HepG2 (cell line): ENCODE data around the gene DUSP23. TPM values are rescaled to one million over a fixed set of nuclear protein-coding genes. Genes with fewer than 3 reads are reported as not detected.

ENCODE experiments used
- ATAC-seq: fragments of 200-7000 bp; cut with Tn5 transposase; 3 replicates; pipeline ENCODE4 v1.9.1; 2020; ENCODE audit warnings: mild to moderate bottlenecking, moderate library complexity
- BruUV-seq: library from RNA; stranded (reverse); fragments of 400-500 nt; replicated peaks from 2 replicates; lab custom pipeline; 2021; lab: Mats Ljungman, UMichigan
- CTCF ChIA-PET: fragments of 300-600 bp; formaldehyde crosslinking; extraction: SDS; loops from one replicate; lab custom pipeline; 2021; ENCODE audit warnings: low total read pairs, inconsistent platforms, low intra/inter-chr PET ratio; lab: Yijun Ruan, JAX
- POLR2A ChIA-PET: fragments of 350-600 bp; sonication (Branson Sonifier 250); formaldehyde crosslinking; loops from one replicate; lab custom pipeline; 2020; ENCODE audit warnings: antibody characterized with exemption, inconsistent platforms; lab: Yijun Ruan, JAX
- DNase-seq: peaks from one replicate; pipeline ENCODE4 v3.0.0-alpha.2; 2015; ENCODE audit warnings: low spot score
- FAIRE-seq: peaks from 3 replicates; lab custom pipeline; 2011; peaks lifted over from hg19 to GRCh38; lab: Jason Lieb, UNC
- H2AFZ ChIP-seq: one replicate; pipeline ENCODE4 v1.6.1; 2011; ENCODE audit warnings: low read length, inconsistent platforms
- H3K27ac ChIP-seq: fragments of 300-600 bp; 3 replicates; pipeline ENCODE4 v1.8.0; 2011; ENCODE audit warnings: mixed run types, mild to moderate bottlenecking, mixed read lengths, low read length, inconsistent platforms; ENCODE audit not compliant: insufficient read depth; ENCODE audit errors: extremely low read length
- H3K27me3 ChIP-seq, 2 experiments: fragments of 200-600 bp in 1 of 2; 2 replicates in 1 of 2; 3 replicates in 1 of 2; pipeline versions ENCODE4 v1.6.0 to v1.8.0; 2011; ENCODE audit warnings: low read length in 2 of 2, mild to moderate bottlenecking in 2 of 2, moderate library complexity in 2 of 2, inconsistent platforms in 1 of 2; ENCODE audit not compliant: insufficient read depth in 2 of 2, control insufficient read depth in 1 of 2
- H3K36me3 ChIP-seq, 2 experiments: fragments of 200-600 bp in 1 of 2; replicated peaks in 1 of 2; 2 replicates in 1 of 2; 3 replicates in 1 of 2; pipeline versions ENCODE4 v1.5.1 to v1.8.0; 2011; ENCODE audit warnings: low read length in 2 of 2, inconsistent platforms in 1 of 2; ENCODE audit not compliant: insufficient read depth in 2 of 2, control insufficient read depth in 1 of 2
- H3K4me1 ChIP-seq: 2 replicates; pipeline ENCODE4 v1.5.1; 2012; ENCODE audit warnings: low read length, inconsistent platforms; ENCODE audit not compliant: insufficient read depth
- H3K4me2 ChIP-seq: 2 replicates; pipeline ENCODE4 v1.6.0; 2011; ENCODE audit warnings: low read depth, low read length, inconsistent platforms
- H3K4me3 ChIP-seq, 3 experiments: fragments of 200-600 bp in 1 of 3; sonication (generic), shearing (Covaris generic) in 1 of 3; replicated peaks in 1 of 3; 2 replicates each; pipeline ENCODE4 v1.5.1; 2011 to 2016; ENCODE audit warnings: low read length in 3 of 3, inconsistent platforms in 2 of 3, low read depth in 2 of 3, mild to moderate bottlenecking in 2 of 3, control low read depth in 1 of 3, mixed read lengths in 1 of 3; ENCODE audit not compliant: insufficient read depth in 1 of 3
- H3K79me2 ChIP-seq: one replicate; pipeline ENCODE4 v1.6.1; 2011; ENCODE audit warnings: low read length, inconsistent platforms; ENCODE audit not compliant: insufficient read depth
- H3K9ac ChIP-seq: 2 replicates; pipeline ENCODE4 v1.6.0; 2011; ENCODE audit warnings: mild to moderate bottlenecking, low read depth, low read length, inconsistent platforms; ENCODE audit not compliant: insufficient read depth
- H3K9me3 ChIP-seq: 2 replicates; pipeline ENCODE4 v1.5.1; 2012; ENCODE audit warnings: mild to moderate bottlenecking, low read length
- H4K20me1 ChIP-seq: 2 replicates; pipeline ENCODE4 v1.6.0; 2011; ENCODE audit warnings: inconsistent platforms, mild to moderate bottlenecking, low read length, moderate library complexity; ENCODE audit not compliant: insufficient read depth
- ARNT2 ChIP-seq: sonication (generic); formaldehyde crosslinking; IDR thresholded peaks from 2 replicates; pipeline ENCODE4 v1.8.0; 2022; ENCODE audit warnings: mild to moderate bottlenecking, low read depth, missing genetic modification reagents, moderate library complexity
- DR1 ChIP-seq: sonication (generic); formaldehyde crosslinking; IDR thresholded peaks from 2 replicates; pipeline ENCODE4 v1.8.0; 2021; ENCODE audit warnings: mild to moderate bottlenecking, missing genetic modification reagents, inconsistent platforms
- EHMT2 ChIP-seq: fragments of 200-600 bp; sonication (generic); IDR thresholded peaks from 2 replicates; pipeline ENCODE4 v1.7.0; 2017; ENCODE audit warnings: antibody characterized with exemption, low read depth, low read length, borderline replicate concordance
- FLYWCH1 ChIP-seq: sonication (generic); formaldehyde crosslinking; IDR thresholded peaks from 2 replicates; pipeline ENCODE4 v1.8.1; 2023; ENCODE audit warnings: mild to moderate bottlenecking, missing genetic modification reagents
- MAFK ChIP-seq, 2 experiments: IDR thresholded peaks in 1 of 2; conservative IDR thresholded peaks in 1 of 2; 2 replicates each; pipeline ENCODE4 v1.6.1; 2011; ENCODE audit warnings: improper control_type of control experiment in 2 of 2, low read length in 2 of 2
- MEIS2 ChIP-seq: sonication (generic); formaldehyde crosslinking; IDR thresholded peaks from 2 replicates; pipeline ENCODE4 v1.9.0; 2021; ENCODE audit warnings: mild to moderate bottlenecking, missing genetic modification reagents
- MLXIP ChIP-seq: sonication (generic); formaldehyde crosslinking; IDR thresholded peaks from 2 replicates; pipeline ENCODE4 v1.9.0; 2021; ENCODE audit warnings: missing genetic modification reagents, borderline replicate concordance
- MTF1 ChIP-seq: sonication (generic); formaldehyde crosslinking; IDR thresholded peaks from 2 replicates; pipeline ENCODE4 v1.5.0; 2020; ENCODE audit warnings: missing genetic modification reagents
- NBN ChIP-seq: fragments of 450-650 bp; conservative IDR thresholded peaks from 2 replicates; pipeline ENCODE4 v1.6.1; 2017
- RBFOX2 ChIP-seq: fragments of 200-400 bp; formaldehyde crosslinking; IDR thresholded peaks from 2 replicates; pipeline ENCODE4 v1.6.1; 2017; ENCODE audit warnings: low read depth, mild to moderate bottlenecking, low read length
- REST ChIP-seq, 2 experiments: IDR thresholded peaks; 2 replicates each; pipeline ENCODE4 v1.6.1; 2011 to 2012; ENCODE audit warnings: low read length in 2 of 2, borderline replicate concordance in 1 of 2, low read depth in 1 of 2, mild to moderate bottlenecking in 1 of 2, moderate library complexity in 1 of 2
- SALL2 ChIP-seq: sonication (generic); formaldehyde crosslinking; IDR thresholded peaks from 2 replicates; pipeline ENCODE4 v1.8.1; 2023; ENCODE audit warnings: mild to moderate bottlenecking, missing genetic modification reagents, inconsistent platforms
- SP1 ChIP-seq, 2 experiments: fragments of 450-650 bp in 1 of 2; sonication (generic) in 1 of 2; formaldehyde crosslinking in 1 of 2; IDR thresholded peaks; 2 replicates each; pipeline versions ENCODE4 v1.4.0 to v1.6.1; 2016 to 2020; ENCODE audit warnings: missing genetic modification reagents in 1 of 2
- STAT5B ChIP-seq: sonication (generic); formaldehyde crosslinking; IDR thresholded peaks from 2 replicates; pipeline ENCODE4 v1.4.0; 2020; ENCODE audit warnings: missing genetic modification reagents
- ZBTB7B ChIP-seq: sonication (generic); formaldehyde crosslinking; IDR thresholded peaks from 2 replicates; pipeline ENCODE4 v1.4.0; 2020; ENCODE audit warnings: missing genetic modification reagents
- ZNF367 ChIP-seq: sonication (generic); formaldehyde crosslinking; IDR thresholded peaks from 2 replicates; pipeline ENCODE4 v1.4.0; 2020; ENCODE audit warnings: missing genetic modification reagents, borderline replicate concordance
- ZSCAN25 ChIP-seq: sonication (generic); formaldehyde crosslinking; IDR thresholded peaks from 2 replicates; pipeline ENCODE4 v1.8.0; 2022; ENCODE audit warnings: mild to moderate bottlenecking, missing genetic modification reagents
- whole genome bisulfite sequencing: methylation state at CpG from one replicate; pipeline ENCODE4 v1.1.6; 2017; ENCODE audit warnings: low lambda C conversion rate; 5-methylcytosine and 5-hydroxymethylcytosine counted together
- in situ Hi-C: cut with HindIII; loops from 2 replicates; pipeline ENCODE4 v1.10.0; 2017; ENCODE audit warnings: low pct_unique_long_range_greater_than_20kb; ENCODE audit not compliant: extremely low pct_ligation_motif_present
- intact Hi-C: fragments of 100-400 bp; cut with micrococcal nuclease; formaldehyde crosslinking; loops from one replicate; pipeline ENCODE4 v1.10.0; 2022; ENCODE audit not compliant: unreplicated experiment
- polyA plus RNA-seq, 8 experiments: library from polyadenylated mRNA; depleted of rRNA in 3 of 8; stranded (reverse) in 7 of 8; unstranded in 1 of 8; fragments of >200 nt; fragmentation: Illumina TruSeq in 4 of 8; extraction: Trizol in 4 of 8; gene quantifications; 2 replicates each; pipeline versions ENCODE4 v1.2.1 to v1.2.3, GENCODE V29; 2011 to 2016; ENCODE audit warnings: low read depth in 4 of 8, missing spikeins in 1 of 8, mixed read lengths in 1 of 8; ENCODE audit not compliant: insufficient read depth in 1 of 8
- total RNA-seq, 5 experiments: library from RNA; depleted of rRNA; stranded (reverse); fragments of >200 nt; fragmentation: Illumina TruSeq; extraction: Trizol; gene quantifications; 2 replicates each; pipeline ENCODE4 v1.2.3, GENCODE V29; 2016; ENCODE audit warnings: low read depth in 1 of 5
- TF ChIP-seq, protein P1 (sequence below): IDR thresholded peaks from 2 replicates; pipeline ENCODE4 v1.6.1; 2016; ENCODE audit warnings: control low read depth

Gene DUSP23
- total and polyA plus RNA-seq, 2 of the 13 experiments (the other 11 are each of a cell fraction or from before 2014, with no cell fraction given) = not detected

DNA sequence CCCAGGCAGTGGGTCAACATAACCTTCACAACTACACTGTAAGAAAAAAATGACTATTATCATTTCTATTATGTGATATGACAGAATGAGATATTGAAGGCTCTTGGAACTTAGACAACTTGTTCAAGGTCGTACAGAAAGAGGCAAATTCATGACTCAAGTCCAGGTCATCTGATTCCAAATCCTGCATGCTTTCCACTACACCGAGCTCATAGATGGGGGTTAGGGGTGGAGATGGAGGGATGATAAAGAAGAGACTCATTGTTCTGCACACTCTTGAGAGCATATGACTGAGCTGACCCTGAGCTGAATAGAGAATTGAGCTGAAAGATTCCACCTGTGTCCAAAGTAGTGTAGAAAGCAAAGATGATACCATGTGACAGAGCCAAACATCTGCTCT is 24.2 kb downstream of the DUSP23 start:
- H3K4me2 ChIP-seq = no peak overlapping the region
- no TSS peak for BruUV-seq
- 0% methylated on average over 2 of the region's 2 CpGs for WGBS
- TF ChIP-seq MTF1 (CRISPR knock-in tag) (no peak), ZNF367 (CRISPR knock-in tag) (no peak), FLYWCH1 (CRISPR knock-in tag) (no peak), MLXIP (CRISPR knock-in tag) (no peak), REST (IDR thresholded peaks at IDR 0.05; ENCODE audit: borderline replicate concordance in 1 of 2, low read depth in 1 of 2, low read length in 2 of 2) (no peak), NBN (no peak), ZSCAN25 (CRISPR knock-in tag) (no peak), DR1 (CRISPR knock-in tag) (no peak), ARNT2 (no peak), STAT5B (no peak), MAFK (conservative IDR thresholded peaks at IDR 0.05 in 1 of 2, IDR thresholded peaks at IDR 0.05 in 1 of 2; ENCODE audit: low read length in 2 of 2) (no peak), ZBTB7B (no peak), MEIS2 (CRISPR knock-in tag) (no peak), SALL2 (CRISPR knock-in tag) (no peak), EHMT2 (no peak), SP1 (IDR thresholded peaks at IDR 0.05) (no peak), SP1 (CRISPR knock-in tag; IDR thresholded peaks at IDR 0.05) (no peak), RBFOX2 (no peak)
- TF ChIP-seq, protein P1, sequence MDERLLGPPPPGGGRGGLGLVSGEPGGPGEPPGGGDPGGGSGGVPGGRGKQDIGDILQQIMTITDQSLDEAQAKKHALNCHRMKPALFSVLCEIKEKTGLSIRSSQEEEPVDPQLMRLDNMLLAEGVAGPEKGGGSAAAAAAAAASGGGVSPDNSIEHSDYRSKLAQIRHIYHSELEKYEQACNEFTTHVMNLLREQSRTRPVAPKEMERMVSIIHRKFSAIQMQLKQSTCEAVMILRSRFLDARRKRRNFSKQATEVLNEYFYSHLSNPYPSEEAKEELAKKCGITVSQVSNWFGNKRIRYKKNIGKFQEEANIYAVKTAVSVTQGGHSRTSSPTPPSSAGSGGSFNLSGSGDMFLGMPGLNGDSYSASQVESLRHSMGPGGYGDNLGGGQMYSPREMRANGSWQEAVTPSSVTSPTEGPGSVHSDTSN = no peak
- no peak for FAIRE-seq
- H3K27me3 ChIP-seq = peaks cover 4 to 7% of the 10 kb centered on the region in 2 experiments; a peak in 3 of 5 replicates
- no peak overlapping the region for H3K4me3 ChIP-seq
- H4K20me1 ChIP-seq = no peaks in the 10 kb centered on the region
- POLR2A ChIA-PET = no interaction called here
- H3K9me3 ChIP-seq = no peaks in the 10 kb centered on the region
- in situ Hi-C loops (no loop called here), intact Hi-C loops (no loop called here)
- no peak for DNase-seq
- H3K4me1 ChIP-seq = no peaks in the 10 kb centered on the region
- CTCF ChIA-PET = no interaction called here
- H3K27ac ChIP-seq = no peak overlapping the region
- H2AFZ ChIP-seq = no peak overlapping the region
- H3K9ac ChIP-seq = no peak overlapping the region
- no peaks in the 10 kb centered on the region for H3K79me2 ChIP-seq
- H3K36me3 ChIP-seq = no peaks in the 10 kb centered on the region
- ATAC-seq = no peak
